ENCODE results near the gene COPS2. TPM values are rescaled to one million over a fixed set of nuclear protein-coding genes. Genes with fewer than 3 reads are reported as not detected.
A peak's percentile ranks its signal among the peaks of the same experiment; 100 is the strongest.

The COPS2 gene
- total and polyA plus RNA-seq, 8 donors, result 59.9 to 124 (median 93.2) TPM

GRCh38 chr15:49122541-49123062 lies 32.8 kb downstream of the COPS2 start:
- intact Hi-C loops (cut with DNase I), result no loop called here
- H3K27me3 ChIP-seq, result no peaks in the 10 kb centered on the region
- H3K4me3 ChIP-seq, result no peak overlapping the region
- no peak overlapping the region for H3K27ac ChIP-seq
- no peaks in the 10 kb centered on the region for H3K9me3 ChIP-seq
- ATAC-seq, result peak; percentile 72
- DNase-seq, result no peak
- peaks cover 0 to 36% of the 10 kb centered on the region in 2 donors for H3K36me3 ChIP-seq
- no peak for TF ChIP-seq CTCF (IDR thresholded peaks at IDR 0.05)
- H3K4me1 ChIP-seq, result no peaks in the 10 kb centered on the region

GRCh38 chr15:49121901-49122300 lies 33.5 kb downstream of the COPS2 start:
- intact Hi-C loops (cut with DNase I), result no loop called here
- Histone ChIP-seq H3K4me1 (no peaks in the 10 kb centered on the region), H3K36me3 (peaks cover 0 to 29% of the 10 kb centered on the region in 2 donors)

GRCh38 chr15:49120832-49121231 lies 34.6 kb downstream of the COPS2 start:
- Histone ChIP-seq H3K36me3 (peaks cover 0 to 25% of the 10 kb centered on the region in 2 donors), H3K4me3 (no peak overlapping the region), H3K9me3 (no peaks in the 10 kb centered on the region), H3K4me1 (no peaks in the 10 kb centered on the region), H3K27ac (no peak overlapping the region), H3K27me3 (no peaks in the 10 kb centered on the region)
- intact Hi-C loops (cut with DNase I), result no loop called here
- no peak for TF ChIP-seq CTCF (IDR thresholded peaks at IDR 0.05)
- DNase-seq, result no peak
- no peak for ATAC-seq

More at GRCh38 chr15:49121901-49122300, 33.5 kb downstream of the COPS2 start:
- no peak overlapping the region for H3K27ac ChIP-seq
- DNase-seq (no peak), ATAC-seq (peak; percentile 25)
- no peaks in the 10 kb centered on the region for H3K27me3 ChIP-seq
- no peaks in the 10 kb centered on the region for H3K9me3 ChIP-seq
- no peak for TF ChIP-seq CTCF (IDR thresholded peaks at IDR 0.05)
- no peak overlapping the region for H3K4me3 ChIP-seq

- H3K9me3 ChIP-seq, result peaks cover 5 to 14% of the 10 kb centered on the region in 2 donors
- no peak for DNase-seq
- no peak for ATAC-seq
- no peak for TF ChIP-seq CTCF (IDR thresholded peaks at IDR 0.05)
- no peak overlapping the region for H3K27ac ChIP-seq
- peaks cover 0 to 23% of the 10 kb centered on the region in 2 donors for H3K36me3 ChIP-seq
- H3K27me3 ChIP-seq, result no peaks in the 10 kb centered on the region
- intact Hi-C loops (cut with DNase I), result no loop called here
- no peak overlapping the region for H3K4me3 ChIP-seq
- no peaks in the 10 kb centered on the region for H3K4me1 ChIP-seq
These were observed 39.1 kb downstream of the COPS2 start for GRCh38 chr15:49116108-49116857.

- Histone ChIP-seq H3K4me1 (no peaks in the 10 kb centered on the region), H3K27me3 (no peaks in the 10 kb centered on the region), H3K27ac (no peak overlapping the region), H3K9me3 (peaks cover 5 to 14% of the 10 kb centered on the region in 2 donors), H3K36me3 (peaks cover 0 to 29% of the 10 kb centered on the region in 2 donors), H3K4me3 (no peak overlapping the region)
- intact Hi-C loops (cut with DNase I), result no loop called here
- ATAC-seq (no peak), DNase-seq (no peak)
- no peak for TF ChIP-seq CTCF (IDR thresholded peaks at IDR 0.05)
These were observed 40.3 kb downstream of the COPS2 start for GRCh38 chr15:49115062-49115461.

All from left lung (tissue), 10 donors.